GM12878 (cell line): Measurements from ENCODE around the gene SLC2A8. TPM values are rescaled to one million over a fixed set of nuclear protein-coding genes. Genes with fewer than 3 reads are reported as not detected.

Experiments used
- ATAC-seq: fragments of 200-7000 bp; cut with Tn5 transposase; 3 replicates; pipeline ENCODE4 v1.9.1; 2020; ENCODE audit warnings: mild to moderate bottlenecking, moderate library complexity
- BruUV-seq: library from RNA; stranded (reverse); fragments of 400-500 nt; replicated peaks from 2 replicates; lab custom pipeline; 2021; lab: Mats Ljungman, UMichigan
- CTCF ChIA-PET: fragments of 300-600 bp; sonication (Branson Sonifier 250); formaldehyde crosslinking; extraction: SDS; loops from one replicate; lab custom pipeline; 2021; ENCODE audit warnings: inconsistent platforms; lab: Yijun Ruan, JAX
- POLR2A ChIA-PET: fragments of 350-600 bp; formaldehyde crosslinking; extraction: SDS; loops from one replicate; lab custom pipeline; 2021; ENCODE audit warnings: inconsistent platforms; lab: Charles Lee
- RAD21 ChIA-PET: fragments of 300-600 bp; sonication (Branson Sonifier 250); formaldehyde crosslinking; loops from one replicate; lab custom pipeline; 2023; ENCODE audit warnings: antibody characterized with exemption; ENCODE audit not compliant: unreplicated experiment; lab: Charles Lee
- SMC1A ChIA-PET: fragments of 300-600 bp; sonication (Branson Sonifier 250); formaldehyde crosslinking; loops from one replicate; lab custom pipeline; 2023; ENCODE audit not compliant: unreplicated experiment, uncharacterized antibody; lab: Charles Lee
- DNase-seq: peaks from one replicate; pipeline ENCODE4 v3.0.0-alpha.2; 2011; ENCODE audit warnings: low read depth, low spot score
- FAIRE-seq: peaks from 3 replicates; lab custom pipeline; 2011; peaks lifted over from hg19 to GRCh38; lab: Jason Lieb, UNC
- H2AFZ ChIP-seq: 2 replicates; pipeline ENCODE4 v1.6.0; 2011; ENCODE audit warnings: low read depth, low read length, control low read depth; ENCODE audit not compliant: control insufficient read depth
- H3K27ac ChIP-seq: 2 replicates; pipeline ENCODE4 v1.5.1; 2011; ENCODE audit warnings: control low read depth; ENCODE audit not compliant: control insufficient read depth, insufficient read depth
- H3K27me3 ChIP-seq, 2 experiments: replicated peaks in 1 of 2; 2 replicates each; pipeline versions ENCODE4 v1.6.0 to v1.6.1; 2011; ENCODE audit warnings: low read length in 1 of 2; ENCODE audit not compliant: control insufficient read depth in 2 of 2, insufficient read depth in 2 of 2
- H3K36me3 ChIP-seq, 2 experiments: 2 replicates each; pipeline ENCODE4 v1.5.1; 2011; ENCODE audit warnings: low read length in 1 of 2; ENCODE audit not compliant: control insufficient read depth in 2 of 2, insufficient read depth in 2 of 2
- H3K4me1 ChIP-seq: 2 replicates; pipeline ENCODE4 v1.6.1; 2011; ENCODE audit warnings: mild to moderate bottlenecking, low read length, moderate library complexity, mixed read lengths; ENCODE audit not compliant: control insufficient read depth, insufficient read depth
- H3K4me2 ChIP-seq: 2 replicates; pipeline ENCODE4 v1.6.0; 2011; ENCODE audit warnings: control low read depth; ENCODE audit not compliant: control insufficient read depth, insufficient read depth
- H3K4me3 ChIP-seq: fragments of 200-600 bp; sonication (generic); 2 replicates; pipeline ENCODE4 v1.5.1; 2016
- H3K79me2 ChIP-seq: 2 replicates; pipeline ENCODE4 v1.6.0; 2011; ENCODE audit warnings: low read length; ENCODE audit not compliant: control insufficient read depth, insufficient read depth
- H3K9ac ChIP-seq: 2 replicates; pipeline ENCODE4 v1.8.0; 2011; ENCODE audit warnings: low read length, control low read depth, mixed read lengths; ENCODE audit not compliant: control insufficient read depth, insufficient read depth
- H3K9me3 ChIP-seq: replicated peaks from 3 replicates; pipeline ENCODE4 v1.5.1; 2011; ENCODE audit warnings: mild to moderate bottlenecking, low read length; ENCODE audit not compliant: control insufficient read depth, insufficient read depth
- H4K20me1 ChIP-seq: 2 replicates; pipeline ENCODE4 v1.6.0; 2011; ENCODE audit not compliant: control insufficient read depth, insufficient read depth
- CEBPB ChIP-seq, 2 experiments: fragments of 150-350 bp in 1 of 2; IDR thresholded peaks; 2 replicates each; pipeline ENCODE4 v1.6.1; 2012 to 2014; ENCODE audit warnings: low read depth in 2 of 2, low read length in 2 of 2, borderline replicate concordance in 1 of 2, inconsistent platforms in 1 of 2
- NR2F1 ChIP-seq: fragments of 450-650 bp; conservative IDR thresholded peaks from 2 replicates; pipeline ENCODE4 v1.6.1; 2017; ENCODE audit warnings: mild to moderate bottlenecking
- POLR2A ChIP-seq: IDR thresholded peaks from 2 replicates; pipeline ENCODE4 v1.6.1; 2011; ENCODE audit warnings: low read depth, mild to moderate bottlenecking, low read length
- POLR2AphosphoS5 ChIP-seq: IDR thresholded peaks from 2 replicates; pipeline ENCODE4 v1.6.1; 2011; ENCODE audit warnings: mild to moderate bottlenecking, low read length, inconsistent platforms
- ZBTB40 ChIP-seq: fragments of 450-650 bp; IDR thresholded peaks from 2 replicates; pipeline ENCODE4 v1.6.1; 2016; ENCODE audit warnings: mild to moderate bottlenecking, moderate library complexity, borderline replicate concordance
- WGBS: methylation state at CpG from one replicate; pipeline ENCODE4 v1.1.6; 2016; ENCODE audit warnings: low lambda C conversion rate; ENCODE audit not compliant: insufficient replicate concordance, insufficient coverage; ENCODE audit errors: missing lambda C conversion rate; 5-methylcytosine and 5-hydroxymethylcytosine counted together
- in situ Hi-C: fragments of 300-500 bp; cut with MboI; formaldehyde crosslinking; loops from 9 replicates; pipeline ENCODE4 v1.14.3; 2018; ENCODE audit warnings: mixed read lengths
- intact Hi-C: fragments of 100-400 bp; cut with micrococcal nuclease; formaldehyde crosslinking; loops from one replicate; pipeline ENCODE4 v1.14.2; 2022; ENCODE audit not compliant: unreplicated experiment
- polyA plus RNA-seq, 11 experiments: library from polyadenylated mRNA; depleted of rRNA in 4 of 11; unstranded in 6 of 11; stranded (reverse) in 5 of 11; fragments of >200 nt; fragmentation: Nextera tagmentation in 4 of 11; fragmentation: Illumina TruSeq in 1 of 11; extraction: Ambion mirVana in 4 of 11; extraction: Trizol in 1 of 11; gene quantifications; 1 replicate in 1 of 11; 2 replicates in 10 of 11; pipeline versions ENCODE4 v1.2.1 to v1.2.3, GENCODE V29; 2011 to 2016; ENCODE audit warnings: inconsistent platforms in 2 of 11, missing spikeins in 2 of 11, low read depth in 1 of 11
- total RNA-seq, 4 experiments: library from RNA; depleted of rRNA in 3 of 4; stranded (reverse); fragments of >200 nt in 3 of 4; fragmentation: Illumina TruSeq in 1 of 4; extraction: Trizol in 1 of 4; gene quantifications; 2 replicates each; pipeline versions ENCODE4 v1.2.1 to v1.2.3, GENCODE V29; 2013 to 2021

Gene SLC2A8
- total and polyA plus RNA-seq, 10 of the 15 experiments (the other 5 are each of a cell fraction or from before 2014, with no cell fraction given) = 0.31 to 22.7 (median 10.0) TPM

- DNase-seq = no peak
- CTCF ChIA-PET = interaction anchor here (0.9 to 1.6 kb wide), 2 partner anchors 8 to 31 kb away, joined by 3 to 4 read pairs; no protein-coding TSS in a partner anchor
- Histone ChIP-seq H3K4me3 (no peak overlapping the region), H3K79me2 (peaks cover 43% of the 10 kb centered on the region), H3K9ac (no peak overlapping the region), H3K27me3 (no peaks in the 10 kb centered on the region), H3K4me2 (no peak overlapping the region), H3K27ac (no peak overlapping the region), H4K20me1 (peaks cover 11% of the 10 kb centered on the region), H3K4me1 (no peaks in the 10 kb centered on the region), H3K9me3 (peaks cover 11% of the 10 kb centered on the region), H2AFZ (no peak overlapping the region), H3K36me3 (peaks cover 20 to 62% of the 10 kb centered on the region in 2 experiments)
- in situ Hi-C loops (no loop called here), intact Hi-C loops (no loop called here)
- SMC1A ChIA-PET = interaction anchor here (1.5 kb wide), 1 partner anchor 13 kb away, joined by 3 read pairs; no protein-coding TSS in a partner anchor
- POLR2A ChIA-PET = no interaction called here
- TF ChIP-seq POLR2A (0 out of 2 replicates have a peak, but pooled peaks have one; percentile 28), NR2F1 (no peak), CEBPB (IDR thresholded peaks at IDR 0.05; ENCODE audit: borderline replicate concordance in 1 of 2, low read depth in 2 of 2, low read length in 2 of 2) (no peak), ZBTB40 (no peak), POLR2AphosphoS5 (peak; percentile 26)
- WGBS = 73% methylated on average over 7 of the region's 7 CpGs
- no peak for FAIRE-seq
- BruUV-seq = no TSS peak
- no peak for ATAC-seq
- RAD21 ChIA-PET = no interaction called here
Observed at GRCh38 chr9:127446713-127447415, 49.9 kb downstream of the SLC2A8 start.
